ENCODE data around the gene SZT2.
A peak's percentile ranks its signal among the peaks of the same experiment; 100 is the strongest.
"Not testable (repeated sequence)": the region's sequence is repeated elsewhere in the genome, so short reads cannot be mapped to it uniquely, and the experiment has no call there.

SZT2 gene

GRCh38 chr1:43396059-43396458 lies 6.4 kb downstream of the SZT2 start:
- H3K4me3 ChIP-seq (ENCODE audit: low read depth, low read length) = no peak overlapping the region
- DNase-seq (ENCODE audit: low read depth) = peak; percentile 98
- TF ChIP-seq CTCF (IDR thresholded peaks at IDR 0.05; ENCODE audit: control insufficient read depth, extremely low read depth, insufficient read depth) = no peak

DNA sequence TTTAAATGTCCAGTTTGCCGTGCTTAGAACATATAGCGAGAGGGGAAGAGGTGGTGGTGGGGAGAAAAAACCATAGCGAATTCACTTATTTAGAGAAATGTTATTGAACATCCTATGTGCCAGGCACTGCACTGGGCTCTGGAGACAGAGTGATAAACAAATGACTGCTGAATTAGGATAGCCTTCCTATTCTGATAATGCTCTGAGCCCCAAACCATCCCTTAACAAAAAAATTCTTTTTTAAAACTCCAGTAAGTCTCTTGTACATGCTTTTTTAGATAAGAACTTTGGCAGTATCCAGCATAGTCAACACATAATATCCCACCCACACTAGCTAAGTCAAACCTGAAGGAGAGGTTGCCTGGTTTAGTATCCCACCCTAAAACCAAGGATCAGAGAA lies 8.5 kb downstream of the SZT2 start:
- H3K4me3 ChIP-seq (ENCODE audit: low read depth, low read length) = no peak overlapping the region
- no peak for DNase-seq (ENCODE audit: low read depth)
- no peak for TF ChIP-seq CTCF (IDR thresholded peaks at IDR 0.05; ENCODE audit: control insufficient read depth, extremely low read depth, insufficient read depth)

DNA sequence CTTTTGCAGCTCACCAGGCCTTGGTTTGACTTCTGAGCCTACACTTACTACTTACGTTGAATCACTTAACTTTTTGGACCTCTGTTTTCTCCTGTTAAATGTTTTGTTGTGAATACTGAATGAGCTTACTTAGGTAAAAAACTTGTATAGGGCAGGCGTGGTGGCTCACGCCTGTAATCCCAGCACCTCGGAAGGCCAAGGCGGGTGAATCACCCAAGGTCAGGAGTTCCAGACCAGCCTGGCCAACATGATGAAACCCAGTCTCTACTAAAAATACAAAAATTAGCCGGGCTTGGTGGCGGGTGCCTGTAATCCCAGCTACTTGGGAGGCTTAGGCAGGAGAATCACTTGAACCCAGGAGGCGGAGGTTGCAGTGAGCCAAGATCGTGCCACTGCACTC lies 10.7 kb downstream of the SZT2 start:
- not testable (repeated sequence) for H3K4me3 ChIP-seq (ENCODE audit: low read depth, low read length); DNase-seq (ENCODE audit: low read depth)

DNA sequence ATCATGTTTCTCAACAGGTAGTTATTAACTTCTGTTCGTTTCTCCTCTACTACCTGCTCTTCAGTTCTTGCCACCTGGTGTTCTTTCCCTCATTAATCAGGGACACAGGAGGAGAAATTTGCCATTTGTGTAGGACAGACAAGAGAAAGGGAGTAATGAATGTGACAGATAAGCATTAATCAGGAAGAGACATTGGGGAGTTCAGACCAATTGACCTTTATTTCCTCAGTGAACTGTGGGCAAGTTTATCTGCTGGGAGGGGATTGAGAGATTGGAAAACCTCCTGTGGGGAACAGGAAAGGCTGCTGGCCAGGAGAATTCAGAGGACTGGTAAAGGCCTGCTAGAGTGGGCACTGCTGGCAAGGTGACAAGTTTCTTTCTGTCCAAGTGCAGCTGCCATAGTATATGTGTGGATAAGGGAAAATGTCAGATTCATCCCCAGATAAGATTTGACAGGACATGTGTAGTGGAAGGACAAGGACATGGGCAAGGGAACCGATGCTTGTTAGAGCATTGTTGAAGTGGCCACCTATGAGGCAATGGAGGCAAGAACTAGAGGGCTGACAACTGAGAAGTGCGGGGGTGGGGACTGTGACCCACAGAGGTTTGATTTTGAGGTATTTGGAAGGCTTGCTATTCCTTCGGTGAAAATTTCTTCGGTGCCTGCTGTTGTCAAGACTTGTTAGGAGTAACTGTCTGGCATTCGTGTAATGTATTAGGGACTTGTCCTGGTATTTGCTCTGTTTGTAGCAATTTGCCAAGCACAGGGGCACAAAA lies 12.6 kb downstream of the SZT2 start:
- no peak overlapping the region for H3K4me3 ChIP-seq (ENCODE audit: low read depth, low read length)
- no peak for TF ChIP-seq CTCF (IDR thresholded peaks at IDR 0.05; ENCODE audit: control insufficient read depth, extremely low read depth, insufficient read depth)
- DNase-seq (ENCODE audit: low read depth) = no peak

- no peak overlapping the region for H3K4me3 ChIP-seq (ENCODE audit: low read depth, low read length)
- TF ChIP-seq CTCF (IDR thresholded peaks at IDR 0.05; ENCODE audit: control insufficient read depth, extremely low read depth, insufficient read depth) = no peak
- DNase-seq (ENCODE audit: low read depth) = no peak
Measured at GRCh38 chr1:43404353-43404752, 14.7 kb downstream of the SZT2 start.

DNA sequence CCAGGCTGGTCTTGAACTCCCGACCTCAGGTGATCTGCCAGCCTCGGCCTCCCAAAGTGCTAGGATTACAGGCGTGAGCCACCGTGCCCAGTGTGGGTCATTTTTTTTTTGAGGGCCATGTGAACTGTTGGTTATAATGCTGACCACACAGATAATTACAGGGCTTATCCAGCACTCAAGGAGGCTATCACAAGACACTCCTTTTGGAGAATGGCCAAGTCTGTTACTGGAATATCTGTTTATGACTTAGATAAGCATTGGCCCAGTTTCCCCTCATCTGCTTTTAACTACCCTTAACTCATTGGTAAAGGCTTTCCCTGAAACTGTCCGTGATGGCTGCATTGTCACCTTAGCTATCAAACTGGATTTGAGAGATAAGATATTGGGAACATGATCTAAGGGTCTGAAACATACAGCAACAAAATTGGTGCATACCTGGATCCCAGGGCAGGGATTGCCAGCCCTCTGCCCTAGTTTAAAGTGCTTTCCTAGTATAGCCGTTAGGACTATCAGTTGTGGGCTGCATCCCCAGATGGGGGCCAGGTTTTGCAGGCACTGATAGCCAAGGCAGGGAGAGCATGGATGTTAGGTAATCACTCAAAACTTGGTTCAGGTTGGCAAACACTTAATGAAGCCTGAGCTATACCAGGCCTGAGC lies 15.6 kb downstream of the SZT2 start:
- no peak overlapping the region for H3K4me3 ChIP-seq (ENCODE audit: low read depth, low read length)
- no peak for DNase-seq (ENCODE audit: low read depth)
- no peak for TF ChIP-seq CTCF (IDR thresholded peaks at IDR 0.05; ENCODE audit: control insufficient read depth, extremely low read depth, insufficient read depth)

GRCh38 chr1:43405876-43406234 lies 16.2 kb downstream of the SZT2 start:
- no peak for TF ChIP-seq CTCF (IDR thresholded peaks at IDR 0.05; ENCODE audit: control insufficient read depth, extremely low read depth, insufficient read depth)
- no peak for DNase-seq (ENCODE audit: low read depth)
- H3K4me3 ChIP-seq (ENCODE audit: low read depth, low read length) = no peak overlapping the region
